Gastrocnemius medialis (tissue), 4 donors: ENCODE measurements around the gene UBQLN4.

Source experiments
- POLR2A ChIP-seq, 2 donors: fragments of 450-650 bp; IDR thresholded peaks; one replicate each; pipeline ENCODE4 v1.6.1; 2017; ENCODE audit warnings: antibody characterized with exemption in 2 of 2, mild to moderate bottlenecking in 2 of 2, moderate library complexity in 2 of 2
- TF ChIP-seq, protein P1 (sequence below), 5 experiments: fragments of 450-650 bp in 3 of 5; fragments of 200-600 bp in 2 of 5; sonication (generic) in 2 of 5; IDR thresholded peaks in 4 of 5; conservative IDR thresholded peaks in 1 of 5; 1 replicate in 4 of 5; 2 replicates in 1 of 5; pipeline ENCODE4 v1.5.1; 2016 to 2019; ENCODE audit warnings: antibody characterized with exemption in 5 of 5, mild to moderate bottlenecking in 3 of 5, moderate library complexity in 3 of 5

DNA sequence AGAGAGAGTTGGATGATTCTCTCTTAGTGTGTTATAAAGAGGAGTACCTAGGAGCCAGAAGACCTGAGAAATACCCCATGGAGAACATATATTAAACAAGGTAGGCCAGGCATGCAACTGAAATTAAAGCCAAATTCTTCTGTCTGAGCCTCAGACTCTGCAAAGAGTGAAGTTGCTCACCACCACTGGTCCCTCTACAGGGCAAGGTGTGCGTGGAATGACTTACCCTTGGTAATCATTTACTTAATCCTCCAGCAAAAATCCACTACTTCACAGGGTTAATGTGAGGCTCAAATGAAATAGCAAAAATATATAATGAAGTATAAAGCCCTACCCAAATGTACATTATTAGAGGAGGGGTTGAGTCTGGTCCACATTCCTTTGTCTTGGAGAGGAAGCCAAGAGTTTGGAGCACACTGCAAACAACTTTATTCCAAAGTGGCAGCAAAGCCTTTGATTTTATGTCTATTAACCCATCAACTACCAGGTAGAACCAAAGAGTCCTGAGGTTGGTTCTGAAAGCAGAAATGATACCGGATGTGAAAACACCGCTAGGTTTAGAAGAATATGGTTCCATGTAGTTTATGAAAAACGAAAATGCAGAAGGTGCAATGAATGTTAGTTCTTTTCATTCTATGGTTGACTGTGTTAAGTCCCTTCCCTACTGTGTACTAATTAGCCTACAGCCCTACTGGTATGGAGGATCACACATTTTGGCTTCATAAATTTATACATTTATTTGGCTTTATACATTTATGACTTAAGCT, 41.4 kb downstream of the UBQLN4 start:
- TF ChIP-seq, protein P1, sequence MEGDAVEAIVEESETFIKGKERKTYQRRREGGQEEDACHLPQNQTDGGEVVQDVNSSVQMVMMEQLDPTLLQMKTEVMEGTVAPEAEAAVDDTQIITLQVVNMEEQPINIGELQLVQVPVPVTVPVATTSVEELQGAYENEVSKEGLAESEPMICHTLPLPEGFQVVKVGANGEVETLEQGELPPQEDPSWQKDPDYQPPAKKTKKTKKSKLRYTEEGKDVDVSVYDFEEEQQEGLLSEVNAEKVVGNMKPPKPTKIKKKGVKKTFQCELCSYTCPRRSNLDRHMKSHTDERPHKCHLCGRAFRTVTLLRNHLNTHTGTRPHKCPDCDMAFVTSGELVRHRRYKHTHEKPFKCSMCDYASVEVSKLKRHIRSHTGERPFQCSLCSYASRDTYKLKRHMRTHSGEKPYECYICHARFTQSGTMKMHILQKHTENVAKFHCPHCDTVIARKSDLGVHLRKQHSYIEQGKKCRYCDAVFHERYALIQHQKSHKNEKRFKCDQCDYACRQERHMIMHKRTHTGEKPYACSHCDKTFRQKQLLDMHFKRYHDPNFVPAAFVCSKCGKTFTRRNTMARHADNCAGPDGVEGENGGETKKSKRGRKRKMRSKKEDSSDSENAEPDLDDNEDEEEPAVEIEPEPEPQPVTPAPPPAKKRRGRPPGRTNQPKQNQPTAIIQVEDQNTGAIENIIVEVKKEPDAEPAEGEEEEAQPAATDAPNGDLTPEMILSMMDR (IDR thresholded peaks at IDR 0.05 in 4 of 5, conservative IDR thresholded peaks at IDR 0.05 in 1 of 5), result no peak
- no peak for TF ChIP-seq POLR2A (IDR thresholded peaks at IDR 0.05)
